ENCODE measurements around the gene CENPT. TPM values are rescaled to one million over a fixed set of nuclear protein-coding genes. Genes with fewer than 3 reads are reported as not detected.

The CENPT gene
- total and polyA plus RNA-seq, 2 of the 8 experiments (the other 6 are each of a cell fraction or from before 2014, with no cell fraction given) = 42.4 to 53.4 TPM

GRCh38 chr16:67860589-67861398, 13.3 kb upstream of the CENPT start:
- Histone ChIP-seq H4K91ac (replicated peaks; ENCODE audit: insufficient read length, low read length) (no peak overlapping the region), H2BK15ac (ENCODE audit: low read length) (no peak overlapping the region), H3K23ac (ENCODE audit: insufficient read length) (no peak overlapping the region), H3K23me2 (ENCODE audit: low read depth, low read length) (no peaks in the 10 kb centered on the region), H3K4ac (replicated peaks; ENCODE audit: insufficient read length, low read depth, low read length) (no peak overlapping the region), H3K18ac (ENCODE audit: extremely low read depth, low read length) (no peak overlapping the region), H3K9ac (replicated peaks in 1 of 4; ENCODE audit: extremely low read depth in 1 of 4, low read depth in 3 of 4, low read length in 3 of 4) (no peak overlapping the region), H3K9me3 (ENCODE audit: insufficient read depth in 2 of 2, low read depth in 1 of 2, low read length in 1 of 2) (no peaks in the 10 kb centered on the region), H3K27me3 (replicated peaks in 1 of 4; ENCODE audit: control insufficient read depth in 3 of 4, extremely low read depth in 1 of 4, insufficient read depth in 3 of 4, low read length in 3 of 4) (no peaks in the 10 kb centered on the region), H3K79me1 (ENCODE audit: low read depth, low read length) (peaks cover 49% of the 10 kb centered on the region), H4K8ac (ENCODE audit: extremely low read depth, insufficient read depth, low read length) (no peak overlapping the region), H3K27ac (ENCODE audit: low read depth, low read length) (no peak overlapping the region), H3K14ac (ENCODE audit: insufficient read length) (no peak overlapping the region), H3K36me3 (ENCODE audit: control insufficient read depth in 2 of 4, insufficient read depth in 4 of 4, low read length in 3 of 4) (peaks cover 0 to 19% (median 6%) of the 10 kb centered on the region in 4 experiments; a peak in 5 of 8 replicates), H3K4me3 (ENCODE audit: extremely low read depth in 1 of 4, insufficient read depth in 2 of 4, low read depth in 3 of 4, low read length in 4 of 4) (no peak overlapping the region), H2BK120ac (replicated peaks; ENCODE audit: low read depth, low read length) (no peak overlapping the region), H2AK5ac (ENCODE audit: low read depth, low read length) (no peak overlapping the region), H2BK12ac (ENCODE audit: low read depth, low read length) (peak overlapping the region; percentile 23; the same call in 1 of the 2 replicates), H2AFZ (ENCODE audit: low read length) (no peak overlapping the region), H4K20me1 (replicated peaks in 1 of 2; ENCODE audit: control insufficient read depth in 1 of 2, insufficient read depth in 2 of 2, low read length in 2 of 2) (peaks cover 32 to 54% of the 10 kb centered on the region in 2 experiments), H3K56ac (replicated peaks; ENCODE audit: insufficient read length, low read depth, low read length) (no peak overlapping the region), H3K4me2 (ENCODE audit: insufficient read depth in 1 of 2, low read depth in 2 of 2, low read length in 2 of 2) (no peak overlapping the region), H4K5ac (ENCODE audit: insufficient read length, low read depth, low read length) (no peak overlapping the region), H2BK20ac (ENCODE audit: low read length) (no peak overlapping the region), H3K4me1 (replicated peaks in 1 of 4; ENCODE audit: control insufficient read depth in 3 of 4, insufficient read depth in 4 of 4, low read length in 3 of 4) (peaks cover 8 to 19% (median 12%) of the 10 kb centered on the region in 4 experiments), H2BK5ac (ENCODE audit: low read depth, low read length) (no peak overlapping the region), H3K79me2 (ENCODE audit: control insufficient read depth in 1 of 2, insufficient read depth in 2 of 2, low read length in 2 of 2) (peaks cover 23 to 80% of the 10 kb centered on the region in 2 experiments)
- POLR2A ChIA-PET (ENCODE audit: partially characterized antibody) = interaction anchor here (0.7 to 7.0 kb wide), 6 partner anchors 9 to 22 kb away, joined by 3 to 100 read pairs (median 6); partner anchors contain the start of genes CENPT, EDC4 and NUTF2
- no peak for DNase-seq (ENCODE audit: low read depth in 1 of 2, low spot score in 2 of 2)
- 90% methylated on average over 8 of the region's 8 CpGs; no CpG with 5 or more reads in 1 of the 2 experiments for WGBS, 2 experiments (ENCODE audit: extremely low coverage in 1 of 2, insufficient coverage in 1 of 2, insufficient read length in 1 of 2, insufficient replicate concordance in 2 of 2, low coverage in 1 of 2, low lambda C conversion rate in 2 of 2, missing lambda C conversion rate in 1 of 2)
- no peak for FAIRE-seq
- CTCF ChIA-PET (ENCODE audit: partially characterized antibody) = interaction anchor here (0.9 to 12.2 kb wide), 7 partner anchors 13 to 339 kb away, joined by 3 to 123 read pairs (median 7); partner anchors contain the start of genes CENPT and NUTF2
- no peak for TF ChIP-seq ASH2L (IDR thresholded peaks at IDR 0.05; ENCODE audit: low read length)
- TF ChIP-seq ZNF274 (IDR thresholded peaks at IDR 0.05; ENCODE audit: borderline replicate concordance, extremely low read depth, low read length) = no peak
- TF ChIP-seq, protein P1, sequence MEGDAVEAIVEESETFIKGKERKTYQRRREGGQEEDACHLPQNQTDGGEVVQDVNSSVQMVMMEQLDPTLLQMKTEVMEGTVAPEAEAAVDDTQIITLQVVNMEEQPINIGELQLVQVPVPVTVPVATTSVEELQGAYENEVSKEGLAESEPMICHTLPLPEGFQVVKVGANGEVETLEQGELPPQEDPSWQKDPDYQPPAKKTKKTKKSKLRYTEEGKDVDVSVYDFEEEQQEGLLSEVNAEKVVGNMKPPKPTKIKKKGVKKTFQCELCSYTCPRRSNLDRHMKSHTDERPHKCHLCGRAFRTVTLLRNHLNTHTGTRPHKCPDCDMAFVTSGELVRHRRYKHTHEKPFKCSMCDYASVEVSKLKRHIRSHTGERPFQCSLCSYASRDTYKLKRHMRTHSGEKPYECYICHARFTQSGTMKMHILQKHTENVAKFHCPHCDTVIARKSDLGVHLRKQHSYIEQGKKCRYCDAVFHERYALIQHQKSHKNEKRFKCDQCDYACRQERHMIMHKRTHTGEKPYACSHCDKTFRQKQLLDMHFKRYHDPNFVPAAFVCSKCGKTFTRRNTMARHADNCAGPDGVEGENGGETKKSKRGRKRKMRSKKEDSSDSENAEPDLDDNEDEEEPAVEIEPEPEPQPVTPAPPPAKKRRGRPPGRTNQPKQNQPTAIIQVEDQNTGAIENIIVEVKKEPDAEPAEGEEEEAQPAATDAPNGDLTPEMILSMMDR (IDR thresholded peaks at IDR 0.05; ENCODE audit: control extremely low read depth in 1 of 3, insufficient read depth in 1 of 3, low read depth in 1 of 3, low read length in 3 of 3) = no peak
- no peak for TF ChIP-seq MAFK (IDR thresholded peaks at IDR 0.05; ENCODE audit: low read depth, low read length)
- no peak for TF ChIP-seq TAF1 (IDR thresholded peaks at IDR 0.05; ENCODE audit: low read depth, low read length)
- TF ChIP-seq EZH2 (IDR thresholded peaks at IDR 0.05; ENCODE audit: low read depth, low read length, severe bottlenecking) = no peak
- no peak for TF ChIP-seq POU5F1 (IDR thresholded peaks at IDR 0.05; ENCODE audit: low read depth, low read length)
- TF ChIP-seq CREB1 (IDR thresholded peaks at IDR 0.05) = no peak
- no peak for TF ChIP-seq SP1 (IDR thresholded peaks at IDR 0.05; ENCODE audit: low read depth, low read length)
- no peak for TF ChIP-seq SRF (IDR thresholded peaks at IDR 0.05; ENCODE audit: low read depth, low read length)
